AG04450 (cell line): ENCODE measurements around the gene TTC21A. TPM values are rescaled to one million over a fixed set of nuclear protein-coding genes. Genes with fewer than 3 reads are reported as not detected.

Source experiments
- CTCF ChIA-PET: fragments of 300-600, 350-600 bp; formaldehyde crosslinking; extraction: SDS; loops from one replicate; lab custom pipeline; 2022; ENCODE audit warnings: antibody characterized with exemption, inconsistent platforms; lab: Charles Lee
- POLR2A ChIA-PET: fragments of 350-600 bp; formaldehyde crosslinking; extraction: SDS; loops from one replicate; lab custom pipeline; 2021; ENCODE audit warnings: antibody characterized with exemption, inconsistent platforms; lab: Yijun Ruan, JAX
- DNase-seq: peaks from one replicate; pipeline ENCODE4 v3.0.0-alpha.2; 2011; ENCODE audit warnings: low read depth, low spot score
- H3K27ac ChIP-seq: one replicate; pipeline ENCODE4 v1.5.1; 2012; ENCODE audit warnings: low read depth, low read length, control low read depth
- H3K27me3 ChIP-seq: one replicate; pipeline ENCODE4 v1.6.0; 2012; ENCODE audit warnings: low read length; ENCODE audit not compliant: control insufficient read depth, insufficient read depth
- H3K4me3 ChIP-seq: 2 replicates; pipeline ENCODE4 v1.5.1; 2011; ENCODE audit warnings: mild to moderate bottlenecking, low read depth, low read length, control low read depth
- H3K9me3 ChIP-seq: 2 replicates; pipeline ENCODE4 v1.5.1; 2012; ENCODE audit warnings: low read length; ENCODE audit not compliant: control insufficient read depth, insufficient read depth
- CTCF ChIP-seq: IDR thresholded peaks from 2 replicates; pipeline ENCODE4 v1.5.1; 2011; ENCODE audit warnings: low read depth, low read length, control low read depth, inconsistent platforms
- polyA plus RNA-seq: library from polyadenylated mRNA; depleted of rRNA; stranded (reverse); fragments of >200 nt; gene quantifications from 2 replicates; pipeline ENCODE4 v1.2.3, GENCODE V29; 2011

TTC21A gene
- polyA plus RNA-seq, 1 experiment, result 1.6 TPM

- H3K4me3 ChIP-seq, result no peak overlapping the region
- ChIA-PET CTCF (interaction anchor here (12.0 kb wide), 1 partner anchor 157 kb away, joined by 446 read pairs; no protein-coding TSS in a partner anchor), POLR2A (interaction anchor here (1.1 kb wide), 1 partner anchor 16 kb away, joined by 5 read pairs; no protein-coding TSS in a partner anchor)
- no peak for TF ChIP-seq CTCF
- no peaks in the 10 kb centered on the region for H3K9me3 ChIP-seq
- H3K27ac ChIP-seq, result no peak overlapping the region
- DNase-seq, result no peak
- no peaks in the 10 kb centered on the region for H3K27me3 ChIP-seq
These were observed 23.3 kb downstream of the TTC21A start for GRCh38 chr3:39130693-39131265.

GRCh38 chr3:39132096-39133092 lies 24.9 kb downstream of the TTC21A start:
- no peak overlapping the region for H3K4me3 ChIP-seq
- no peaks in the 10 kb centered on the region; the same call in 1 of the 2 replicates for H3K9me3 ChIP-seq
- ChIA-PET CTCF (interaction anchor here (12.0 kb wide), 1 partner anchor 156 kb away, joined by 446 read pairs; no protein-coding TSS in a partner anchor), POLR2A (no interaction called here)
- H3K27ac ChIP-seq, result no peak overlapping the region
- no peaks in the 10 kb centered on the region for H3K27me3 ChIP-seq
- no peak for TF ChIP-seq CTCF
- no peak for DNase-seq

DNA sequence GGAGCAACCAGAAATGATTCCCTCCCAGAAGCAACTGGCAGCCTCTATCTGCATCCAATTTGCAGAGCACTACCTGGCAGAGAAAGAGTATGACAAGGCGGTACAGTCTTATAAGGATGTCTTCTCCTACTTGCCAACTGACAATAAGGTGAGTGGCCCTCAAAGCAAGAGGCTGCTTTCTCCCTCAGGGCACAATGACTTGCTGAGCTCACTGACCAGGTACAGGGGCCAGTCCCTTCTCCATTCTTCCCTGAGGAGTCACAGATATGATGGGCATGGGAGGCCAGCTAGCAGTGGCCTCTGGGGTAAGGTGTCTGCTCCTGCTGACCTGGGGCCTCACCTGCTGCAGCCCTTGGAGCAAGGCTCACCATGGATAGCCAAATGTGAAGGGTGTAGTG lies 25.6 kb downstream of the TTC21A start:
- no peak for TF ChIP-seq CTCF
- H3K9me3 ChIP-seq, result no peaks in the 10 kb centered on the region; the same call in 1 of the 2 replicates
- H3K27me3 ChIP-seq, result no peaks in the 10 kb centered on the region
- DNase-seq, result no peak
- no peak overlapping the region for H3K27ac ChIP-seq
- ChIA-PET CTCF (interaction anchor here (1.0 to 2.1 kb wide), 3 partner anchors 8 to 155 kb away, joined by 3 to 8 read pairs (median 8); no protein-coding TSS in a partner anchor), POLR2A (interaction anchor here (0.6 kb wide), 1 partner anchor 1362 kb away, joined by 3 read pairs; no protein-coding TSS in a partner anchor)
- no peak overlapping the region for H3K4me3 ChIP-seq

DNA sequence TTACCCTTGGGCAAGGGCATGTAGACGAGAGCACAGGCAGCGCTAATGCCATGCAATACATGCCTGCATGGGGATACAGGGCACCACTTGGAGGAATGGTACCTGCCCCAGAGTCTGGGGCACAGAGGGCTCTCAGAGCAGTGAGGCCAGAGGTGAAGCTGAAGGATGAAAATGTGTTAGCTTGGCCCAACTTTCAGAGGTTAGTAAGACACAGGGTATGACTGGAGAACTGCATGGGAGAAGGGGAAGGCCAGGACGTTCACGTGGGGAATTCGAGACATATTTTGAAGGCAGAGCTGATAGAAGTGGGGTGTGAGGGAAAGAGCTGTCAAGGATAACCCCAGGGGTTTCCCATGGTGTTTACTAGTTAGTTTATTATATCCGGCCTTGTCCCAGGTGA lies 26.3 kb downstream of the TTC21A start:
- DNase-seq, result no peak
- H3K9me3 ChIP-seq, result no peaks in the 10 kb centered on the region; the same call in 1 of the 2 replicates
- TF ChIP-seq CTCF, result no peak
- no peak overlapping the region for H3K27ac ChIP-seq
- CTCF ChIA-PET, result interaction anchor here (0.9 to 2.1 kb wide), 4 partner anchors 9 to 158 kb away, joined by 3 to 8 read pairs (median 6); no protein-coding TSS in a partner anchor
- POLR2A ChIA-PET, result interaction anchor here (0.6 to 0.8 kb wide), 2 partner anchors 13 to 1361 kb away, joined by 3 read pairs; no protein-coding TSS in a partner anchor
- H3K4me3 ChIP-seq, result no peak overlapping the region
- H3K27me3 ChIP-seq, result no peaks in the 10 kb centered on the region
